CD4-positive, alpha-beta T cell treated with Interleukin-15 for 1 hour (primary cell): ENCODE measurements around the gene KLK14.
A peak's percentile ranks its signal among the peaks of the same experiment; 100 is the strongest.

Source experiments
- DNase-seq: peaks from one replicate; pipeline ENCODE4 v3.0.0-alpha.2; 2020

The KLK14 gene, protein sequence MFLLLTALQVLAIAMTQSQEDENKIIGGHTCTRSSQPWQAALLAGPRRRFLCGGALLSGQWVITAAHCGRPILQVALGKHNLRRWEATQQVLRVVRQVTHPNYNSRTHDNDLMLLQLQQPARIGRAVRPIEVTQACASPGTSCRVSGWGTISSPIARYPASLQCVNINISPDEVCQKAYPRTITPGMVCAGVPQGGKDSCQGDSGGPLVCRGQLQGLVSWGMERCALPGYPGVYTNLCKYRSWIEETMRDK

DNA sequence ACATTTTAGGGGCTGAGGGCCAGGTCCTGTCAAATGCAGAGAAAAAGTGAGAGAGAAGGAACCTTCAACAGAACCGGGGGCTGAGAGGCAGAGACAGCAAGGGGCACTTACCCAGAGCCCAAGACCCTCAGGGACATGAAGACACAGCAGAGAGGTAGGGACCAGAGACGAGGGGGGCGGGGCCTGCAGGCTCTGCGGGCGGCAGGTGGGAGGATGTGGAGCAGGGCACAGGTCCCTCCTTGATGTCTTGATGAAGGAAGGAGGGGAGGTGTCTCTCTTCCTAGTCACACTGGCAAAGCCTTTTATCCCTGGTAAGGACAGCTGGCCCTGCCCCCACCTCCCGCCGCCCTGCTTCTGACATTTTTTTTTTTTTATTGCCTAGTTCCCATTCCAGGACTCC lies at the start of gene KLK14:
Gene KLK14 (minus strand): TSS at position 277 of the 400 bp plus-strand sequence. CDS start 273 bp downstream, at position 4.
- no peak for DNase-seq

DNA sequence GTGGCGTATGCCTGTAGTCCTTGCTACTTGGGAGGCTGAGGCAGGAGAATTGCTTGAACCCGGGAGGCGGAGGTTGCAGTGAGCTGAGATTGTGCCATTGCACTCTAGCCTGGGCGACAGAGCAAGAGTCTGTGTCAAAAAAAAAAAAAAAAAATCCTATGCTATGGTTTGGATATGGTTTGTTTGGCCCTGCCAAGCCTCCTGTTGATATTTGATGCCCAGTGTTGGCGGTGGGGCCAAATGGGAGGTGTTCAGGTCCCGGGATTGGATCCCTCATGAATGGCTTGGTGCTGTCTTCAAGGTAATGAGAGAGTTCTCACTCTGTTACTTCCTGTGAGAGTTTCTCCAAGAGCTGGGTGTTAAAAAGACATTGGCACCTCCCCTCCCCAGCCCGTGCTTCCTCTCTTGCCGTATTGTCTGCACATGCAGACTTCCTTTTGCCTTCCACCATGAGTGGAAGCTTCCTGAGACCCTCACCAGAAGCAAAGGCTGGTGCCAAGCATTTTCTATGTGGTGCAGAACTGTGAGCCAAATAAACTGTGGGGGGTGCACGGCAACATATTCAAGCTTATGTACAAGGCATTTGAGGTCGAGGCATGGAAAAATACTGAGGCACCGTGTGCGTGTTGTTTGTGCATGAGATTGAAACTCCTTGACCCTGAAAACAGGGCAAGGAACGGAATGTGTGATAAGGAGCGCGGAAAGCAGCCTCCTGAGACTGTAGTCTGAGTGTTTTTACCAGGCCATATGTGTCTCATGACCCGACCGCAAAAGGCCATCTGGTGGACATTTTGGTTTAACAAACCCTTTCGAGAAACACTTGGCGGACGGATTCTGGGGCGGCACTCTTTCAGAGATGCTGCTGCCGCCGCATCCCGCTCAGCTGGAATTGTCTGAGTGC lies 49.3 kb upstream of the KLK14 start:
- DNase-seq, result no peak

DNA sequence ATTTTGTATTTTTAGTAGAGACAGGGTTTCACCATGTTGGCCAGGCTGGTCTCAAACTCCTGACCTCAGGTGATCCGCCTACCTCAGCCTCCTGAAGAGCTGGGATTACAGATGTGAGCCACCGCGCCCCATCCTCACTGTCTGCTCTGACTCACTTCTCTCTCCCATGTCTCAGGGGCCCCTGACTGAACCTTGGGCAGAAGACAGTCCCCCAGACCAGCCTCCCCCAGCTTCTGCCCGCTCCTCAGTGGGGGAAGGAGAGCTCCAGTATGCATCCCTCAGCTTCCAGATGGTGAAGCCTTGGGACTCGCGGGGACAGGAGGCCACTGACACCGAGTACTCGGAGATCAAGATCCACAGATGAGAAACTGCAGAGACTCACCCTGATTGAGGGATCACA lies 47.0 kb upstream of the KLK14 start:
- DNase-seq, result no peak

DNA sequence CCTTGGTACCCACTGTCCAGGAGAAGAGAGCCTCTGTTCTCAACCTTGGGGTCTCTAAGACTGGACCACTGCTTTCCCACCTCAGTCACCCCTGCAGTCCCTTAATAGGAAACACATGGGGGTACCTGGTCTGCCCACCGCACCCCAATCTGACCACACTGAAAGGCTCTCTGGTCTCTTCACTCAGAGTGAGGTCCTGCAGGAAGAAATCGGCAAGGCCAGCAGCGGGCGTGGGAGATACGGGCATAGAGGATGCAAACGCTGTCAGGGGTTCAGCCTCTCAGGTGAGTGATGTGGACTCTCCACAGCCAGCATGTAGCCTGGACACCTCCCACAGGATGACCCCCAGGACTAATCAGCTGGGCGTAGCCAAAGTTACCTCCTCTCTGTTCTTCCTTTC lies 45.5 kb upstream of the KLK14 start:
- no peak for DNase-seq

DNA sequence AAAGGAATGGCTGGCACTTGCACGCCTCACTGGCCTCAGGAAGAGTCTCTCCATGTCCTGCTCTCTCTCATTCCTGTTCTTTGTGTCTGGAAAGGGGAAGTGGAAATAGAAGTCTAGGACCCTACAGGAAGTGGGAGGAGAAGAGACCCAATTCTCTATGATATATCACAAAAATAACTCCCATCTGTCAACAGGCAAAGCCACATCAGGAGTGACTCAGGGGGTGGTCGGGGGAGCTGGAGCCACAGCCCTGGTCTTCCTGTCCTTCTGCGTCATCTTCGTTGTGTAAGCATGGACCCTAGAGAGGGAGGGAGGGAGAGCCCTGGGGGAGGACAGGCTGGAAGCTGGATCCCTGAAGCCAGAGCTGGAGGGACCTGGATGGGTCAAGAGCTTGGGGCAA lies 45.1 kb upstream of the KLK14 start:
- peak; percentile 77 for DNase-seq

DNA sequence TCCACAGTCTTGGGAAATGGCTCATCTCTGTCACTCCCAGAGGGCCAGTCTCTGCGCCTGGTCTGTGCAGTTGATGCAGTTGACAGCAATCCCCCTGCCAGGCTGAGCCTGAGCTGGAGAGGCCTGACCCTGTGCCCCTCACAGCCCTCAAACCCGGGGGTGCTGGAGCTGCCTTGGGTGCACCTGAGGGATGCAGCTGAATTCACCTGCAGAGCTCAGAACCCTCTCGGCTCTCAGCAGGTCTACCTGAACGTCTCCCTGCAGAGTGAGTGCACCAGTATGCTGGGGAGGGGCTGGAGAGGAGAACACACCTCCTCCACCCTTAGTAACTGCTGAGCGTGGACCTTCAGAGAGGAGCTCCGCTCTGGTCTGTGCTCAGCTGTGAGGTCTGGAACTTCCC lies 44.3 kb upstream of the KLK14 start:
- no peak for DNase-seq

DNA sequence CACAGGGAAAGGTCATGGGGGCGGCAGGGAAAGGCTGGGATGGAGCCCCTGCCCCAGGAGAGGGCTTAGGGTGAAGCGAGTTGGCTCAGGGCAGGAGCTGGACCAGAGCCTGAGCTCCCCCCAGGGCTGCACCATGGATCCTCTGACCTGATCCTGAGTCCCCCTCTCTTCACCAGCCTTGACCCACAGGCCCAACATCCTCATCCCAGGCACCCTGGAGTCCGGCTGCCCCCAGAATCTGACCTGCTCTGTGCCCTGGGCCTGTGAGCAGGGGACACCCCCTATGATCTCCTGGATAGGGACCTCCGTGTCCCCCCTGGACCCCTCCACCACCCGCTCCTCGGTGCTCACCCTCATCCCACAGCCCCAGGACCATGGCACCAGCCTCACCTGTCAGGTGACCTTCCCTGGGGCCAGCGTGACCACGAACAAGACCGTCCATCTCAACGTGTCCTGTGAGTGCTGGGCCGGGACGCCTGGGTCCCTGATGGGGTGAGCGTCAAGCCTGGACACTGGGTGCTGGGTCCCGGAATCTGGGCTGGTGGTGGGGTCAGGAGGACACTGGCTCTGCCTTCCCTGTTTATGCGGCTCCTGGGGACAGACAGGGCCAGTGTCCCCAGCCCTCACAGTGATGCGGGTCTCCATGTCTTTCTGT lies 42.9 kb upstream of the KLK14 start:
- DNase-seq, result no peak

DNA sequence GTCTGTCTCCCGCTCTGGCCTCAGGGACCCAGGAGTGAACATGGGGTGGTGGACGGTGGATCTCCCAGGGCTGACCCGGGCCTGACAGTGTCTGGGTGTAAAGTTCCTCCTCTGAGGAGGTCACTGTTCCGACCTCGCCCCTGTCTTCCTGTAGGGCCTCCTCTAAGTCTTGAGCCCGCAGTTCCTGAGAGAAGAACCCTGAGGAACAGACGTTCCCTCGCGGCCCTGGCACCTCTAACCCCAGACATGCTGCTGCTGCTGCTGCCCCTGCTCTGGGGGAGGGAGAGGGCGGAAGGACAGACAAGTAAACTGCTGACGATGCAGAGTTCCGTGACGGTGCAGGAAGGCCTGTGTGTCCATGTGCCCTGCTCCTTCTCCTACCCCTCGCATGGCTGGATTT lies 42.0 kb upstream of the KLK14 start, which contains the start of gene SIGLEC9:
Gene SIGLEC9 (plus strand): TSS at position 178 of the 400 bp plus-strand sequence. CDS start 69 bp downstream, at position 247.
- peak; percentile 60 for DNase-seq

DNA sequence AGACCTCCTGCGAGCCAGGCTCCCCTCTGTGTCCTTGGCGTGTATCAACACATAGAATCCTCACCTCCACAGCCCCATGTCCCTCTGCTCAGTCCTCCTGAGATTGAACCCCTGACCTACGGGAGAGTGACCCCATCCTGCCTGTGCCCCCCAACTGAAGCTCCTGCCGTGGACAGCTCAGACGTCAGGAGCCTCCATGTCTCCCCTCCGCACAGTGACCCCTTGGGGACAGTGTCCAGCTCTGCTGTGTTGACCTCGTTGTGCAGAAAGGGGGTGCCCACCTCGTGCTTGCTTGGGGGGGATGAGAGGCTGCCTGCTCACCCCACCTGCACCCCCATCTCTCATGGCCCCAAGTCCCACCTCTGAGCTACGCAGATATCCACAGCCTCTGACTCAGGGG lies 41.5 kb upstream of the KLK14 start:
- no peak for DNase-seq

DNA sequence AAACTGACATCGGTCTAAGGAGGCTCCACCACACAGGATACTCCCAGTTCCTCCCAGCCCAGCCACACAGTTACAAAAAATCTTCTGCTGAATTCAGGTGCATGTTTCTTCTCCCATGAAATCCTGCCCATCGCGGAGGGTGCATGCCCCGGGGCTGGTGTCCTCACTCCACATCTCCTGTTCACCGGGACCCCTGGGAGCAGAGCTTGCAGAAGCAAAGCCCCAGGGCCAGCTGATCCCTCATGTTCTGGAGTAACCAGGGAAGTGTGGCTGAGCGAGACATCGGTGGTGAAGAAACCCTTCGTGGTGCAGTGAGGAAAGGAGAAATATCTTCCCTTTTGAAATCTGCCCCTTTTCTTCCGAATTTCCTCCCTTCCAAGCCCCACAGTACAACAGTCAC lies 41.1 kb upstream of the KLK14 start:
- DNase-seq, result no peak

DNA sequence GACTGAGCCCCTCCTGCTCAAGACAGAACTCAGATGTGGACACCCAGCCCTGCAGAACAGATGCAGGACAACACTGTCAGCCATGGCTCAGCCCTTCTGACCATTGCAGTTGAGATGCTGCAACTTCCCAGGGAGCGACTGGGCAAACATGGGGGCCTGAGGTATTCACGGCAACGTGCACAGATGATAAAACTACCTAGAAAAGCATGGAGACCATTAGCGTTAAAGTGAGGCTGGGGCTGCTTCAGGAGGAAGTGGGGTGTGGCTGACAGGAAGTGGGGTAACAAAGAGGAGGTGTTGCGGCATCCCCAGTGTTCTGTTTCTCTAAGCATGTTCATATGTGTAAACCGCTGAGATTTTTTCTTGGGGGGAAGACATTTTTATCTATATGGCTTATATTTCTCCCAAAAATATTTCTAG lies 40.7 kb upstream of the KLK14 start:
- peak; percentile 68 for DNase-seq

DNA sequence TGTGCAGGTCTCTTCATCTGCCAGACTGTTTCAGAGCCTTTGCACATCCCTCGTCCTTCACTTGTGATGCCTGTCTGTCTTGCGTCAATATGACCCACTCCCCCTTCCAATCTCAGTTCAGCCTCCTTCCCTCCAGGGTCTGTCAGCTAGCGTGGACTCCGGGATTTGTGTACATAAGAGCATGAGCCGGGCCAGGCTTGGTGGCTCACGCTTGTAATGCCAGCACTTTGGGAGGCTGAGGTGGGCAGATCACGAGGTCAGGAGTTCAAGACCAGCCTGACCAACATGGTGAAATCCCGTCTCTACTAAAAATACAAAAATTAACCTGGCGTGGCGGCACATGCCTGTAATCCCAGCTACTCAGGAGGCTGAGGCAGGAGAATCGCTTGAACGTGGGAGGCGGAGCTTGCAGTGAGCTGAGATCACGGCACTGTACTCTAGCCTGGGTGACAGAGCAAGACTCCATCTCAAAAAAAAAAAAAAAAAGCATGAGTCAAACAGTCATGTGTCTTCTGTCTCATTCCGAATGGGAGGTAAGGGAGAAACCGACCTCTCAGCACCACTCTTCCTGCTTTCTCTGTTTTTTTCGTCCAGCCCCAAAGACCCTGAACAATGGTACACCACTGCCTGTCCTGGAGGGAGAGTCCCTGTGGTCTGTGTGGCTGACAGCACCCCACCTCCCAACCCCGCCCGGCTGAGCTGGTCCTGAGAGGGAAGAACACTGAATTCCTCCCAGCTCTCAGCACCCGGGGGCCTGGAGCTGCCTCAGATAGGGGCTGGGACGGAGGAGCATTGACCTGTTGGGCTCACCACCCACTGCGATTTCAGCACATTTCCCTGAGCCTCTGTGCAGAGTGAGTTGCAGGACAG lies 39.7 kb upstream of the KLK14 start:
- peak; percentile 53 for DNase-seq

DNA sequence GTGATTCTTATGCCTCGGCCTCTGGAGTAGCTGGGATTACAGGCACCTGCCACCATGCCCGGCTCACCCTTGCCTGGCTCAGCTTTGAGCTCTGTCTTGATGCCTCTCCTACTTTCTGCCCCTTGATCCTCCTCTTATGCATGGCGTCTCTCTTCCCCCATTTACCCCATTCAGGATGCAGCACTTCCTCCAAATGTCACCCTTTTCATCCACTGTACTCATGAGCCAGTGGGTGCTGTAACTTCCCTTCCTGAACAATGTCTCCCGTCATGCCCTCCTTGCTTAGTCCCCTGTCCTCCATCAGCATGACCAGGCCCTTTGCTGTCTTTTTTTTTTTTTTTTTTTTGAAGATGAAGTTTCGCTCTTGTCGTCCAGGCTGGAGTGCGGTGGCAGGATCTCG lies 38.6 kb upstream of the KLK14 start:
- DNase-seq, result peak; percentile 40

DNA sequence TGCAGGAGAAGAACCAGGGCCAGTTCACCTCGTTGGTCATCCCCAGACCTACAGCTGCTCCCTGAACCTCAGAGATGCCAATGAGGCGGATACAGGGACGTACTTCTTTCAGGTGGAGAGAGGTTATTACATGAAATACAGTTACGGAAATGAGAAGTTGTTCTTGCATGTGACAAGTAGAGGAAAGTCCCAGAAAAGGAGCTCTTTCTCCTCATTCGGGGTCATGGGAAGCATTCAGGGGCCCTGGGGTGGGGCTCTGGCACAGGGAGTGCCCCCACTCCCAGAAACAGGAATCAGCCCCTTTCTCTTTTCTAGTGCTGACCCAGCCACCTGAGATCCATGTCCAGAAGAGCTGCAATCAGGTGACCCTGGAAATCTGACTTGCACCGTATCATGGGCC lies 37.5 kb upstream of the KLK14 start:
- DNase-seq, result no peak

DNA sequence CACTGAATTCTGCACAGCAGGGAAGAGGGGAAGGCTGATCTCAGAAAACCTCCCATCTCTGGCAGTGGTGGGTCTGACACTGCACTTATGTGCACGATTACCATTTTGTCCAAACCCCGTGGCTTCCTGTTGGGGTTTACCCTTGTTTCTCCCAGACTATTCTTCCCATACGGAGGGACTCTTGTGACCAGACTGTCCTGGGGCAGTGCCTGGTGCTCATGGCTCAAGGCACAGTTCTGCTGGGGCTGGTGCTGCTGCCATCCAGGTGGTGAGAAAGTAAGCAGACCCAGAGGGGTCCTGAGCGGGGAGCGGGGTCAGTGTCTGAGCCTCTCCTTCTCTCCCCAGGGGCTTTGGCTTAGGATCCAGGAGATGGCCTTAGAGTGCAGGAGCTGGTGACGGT lies 36.9 kb upstream of the KLK14 start:
- no peak for DNase-seq

DNA sequence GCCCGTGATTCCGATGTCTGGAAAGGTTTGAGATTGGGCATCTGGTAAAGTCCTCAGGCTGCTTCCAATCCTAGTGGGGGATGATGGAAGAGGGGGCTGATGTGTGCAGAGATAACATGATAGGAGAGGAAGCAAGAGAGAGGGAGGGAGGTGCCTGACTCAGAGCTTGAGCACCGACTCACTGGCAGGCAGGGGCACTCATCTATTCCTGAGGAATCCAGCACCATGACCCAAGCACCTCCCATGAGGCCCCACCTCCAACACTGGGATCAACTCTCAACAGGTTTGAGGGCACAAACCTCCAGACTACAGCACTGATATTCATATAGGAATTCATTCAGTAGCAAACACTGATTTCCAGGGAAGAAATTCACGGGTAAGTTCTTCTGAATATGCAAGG lies 36.4 kb upstream of the KLK14 start:
- DNase-seq, result no peak

DNA sequence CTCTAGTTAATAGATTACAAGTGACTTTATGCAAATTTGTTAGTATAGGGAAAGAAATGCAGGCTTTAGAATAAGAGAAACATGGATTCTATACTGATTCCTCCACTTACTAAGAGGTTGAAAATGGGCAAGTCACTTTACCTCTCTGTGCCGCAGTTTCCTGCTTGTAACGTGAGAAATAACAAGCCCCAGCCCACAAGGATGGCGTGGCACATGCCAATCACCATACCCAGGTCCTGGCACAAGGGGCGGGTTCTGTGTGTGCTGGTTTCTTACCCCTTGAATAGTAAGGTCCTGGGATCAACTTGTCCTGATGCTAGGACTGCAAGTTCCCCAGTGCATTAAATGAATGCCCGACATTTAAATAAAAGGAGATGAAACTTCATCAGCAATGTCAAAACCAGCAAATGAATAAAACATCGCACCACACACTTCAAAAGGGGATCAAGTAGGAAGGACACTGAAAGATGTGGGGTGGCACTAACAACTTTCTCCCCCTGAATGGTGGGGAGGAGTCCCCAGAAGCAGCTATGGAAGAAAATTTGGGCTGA lies 34.1 kb upstream of the KLK14 start:
- DNase-seq, result no peak

DNA sequence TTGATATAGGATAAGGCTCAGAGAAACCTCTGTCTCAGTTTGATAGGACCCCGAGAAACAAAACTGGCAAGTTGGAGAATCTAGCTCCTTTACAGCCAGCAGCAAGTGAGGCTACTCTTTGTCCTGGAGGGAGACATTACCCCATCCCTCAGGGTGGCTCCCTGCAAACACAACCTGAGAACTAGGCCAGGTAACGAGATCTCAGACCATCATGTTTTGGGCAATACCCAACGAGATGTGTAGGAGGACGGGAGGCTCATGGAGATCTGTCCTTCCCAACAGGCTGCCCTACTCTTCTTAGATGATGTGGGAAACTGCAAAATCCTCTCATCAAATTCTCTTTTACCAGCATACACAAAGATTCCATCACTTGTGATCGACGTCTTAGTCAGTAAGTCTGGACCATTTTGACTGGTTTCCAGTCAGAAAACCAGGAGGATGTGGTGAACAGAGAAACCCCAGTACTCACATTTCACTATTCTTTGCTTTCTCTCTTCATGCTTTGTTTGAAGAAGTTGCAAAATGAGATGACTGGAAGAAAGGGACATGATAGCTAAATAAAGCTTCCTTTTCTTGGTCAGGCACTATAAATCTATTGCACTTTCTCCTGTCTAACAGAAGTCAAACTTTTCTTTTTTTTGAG lies 31.5 kb upstream of the KLK14 start:
- DNase-seq, result no peak

DNA sequence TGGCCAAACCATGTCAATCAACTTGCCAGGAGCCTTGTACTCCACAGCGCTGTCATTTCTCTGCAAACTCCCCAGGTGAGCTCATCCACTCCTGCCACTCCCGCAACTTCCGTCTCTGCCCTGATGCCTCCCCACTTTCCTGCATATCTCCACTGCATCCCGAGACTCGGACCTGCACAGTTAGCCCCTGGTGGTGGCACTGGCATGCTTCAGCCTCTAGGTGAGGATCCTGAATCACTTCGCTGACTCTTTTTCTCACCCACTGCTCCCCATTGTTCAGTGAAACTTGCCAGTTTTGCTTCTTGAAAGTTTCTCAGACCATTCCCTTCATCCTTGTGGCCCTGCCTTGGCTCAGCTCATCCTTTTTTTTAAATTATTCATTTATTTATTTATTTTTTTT lies 28.9 kb upstream of the KLK14 start:
- DNase-seq, result no peak

DNA sequence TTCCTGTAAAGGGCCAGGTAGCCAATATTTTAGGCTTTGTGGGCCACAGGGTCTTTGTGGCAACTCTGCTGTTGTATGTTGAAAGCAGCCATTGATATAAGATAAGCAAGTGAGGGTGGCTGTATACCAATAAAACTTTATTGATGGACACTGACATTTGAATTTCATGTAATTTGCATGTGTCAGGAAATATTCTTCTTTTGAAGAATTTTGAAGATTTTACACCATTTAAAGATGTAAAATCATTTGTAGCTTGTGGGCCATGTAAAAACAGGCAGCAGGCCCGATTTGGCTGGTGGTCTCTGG lies 27.9 kb upstream of the KLK14 start:
- DNase-seq, result no peak

DNA sequence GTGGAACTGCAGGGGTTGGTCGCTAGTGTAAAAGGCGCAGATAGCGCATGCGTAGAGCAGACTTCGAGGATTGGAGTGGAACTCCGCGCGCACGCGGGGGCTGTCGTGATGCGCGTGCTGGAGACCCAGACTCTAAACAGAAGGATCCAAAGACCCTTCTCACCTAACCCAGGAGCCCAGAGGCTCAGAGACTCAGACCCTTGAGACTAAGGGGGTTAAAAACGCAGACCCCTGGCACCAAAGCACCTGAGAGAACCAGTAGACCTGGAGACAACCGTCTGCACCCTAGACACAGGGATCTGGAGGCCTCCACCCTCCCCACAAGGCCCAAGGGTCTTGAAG lies 26.1 kb upstream of the KLK14 start:
- DNase-seq, result no peak
